ENCODE measurements around the gene BRAF.

The BRAF gene

DNA sequence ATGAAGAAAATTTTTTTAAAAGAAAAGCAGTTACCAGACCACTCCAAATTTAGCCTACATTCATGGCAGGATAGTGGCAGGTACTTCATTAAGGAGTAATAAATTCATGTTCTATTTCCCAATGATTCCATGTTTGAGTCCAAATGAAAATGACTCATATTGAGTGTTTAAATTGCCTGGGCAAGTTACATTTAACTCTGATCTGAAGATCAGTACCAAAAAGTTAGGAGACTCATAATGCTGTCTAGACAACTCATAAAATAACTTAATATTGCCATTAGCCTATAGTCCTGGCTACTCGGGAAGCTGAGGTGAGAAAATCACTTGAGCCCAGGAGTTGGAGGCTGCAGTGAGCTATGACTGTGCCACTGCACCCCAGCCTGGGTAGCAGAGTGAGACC lies 13.0 kb downstream of the BRAF start:
- no peaks in the 10 kb centered on the region for H3F3A ChIP-seq (ENCODE audit: insufficient read depth)
- H3K9me2 ChIP-seq (replicated peaks; ENCODE audit: insufficient read depth, low read length): no peaks in the 10 kb centered on the region
- TF ChIP-seq, protein P1, sequence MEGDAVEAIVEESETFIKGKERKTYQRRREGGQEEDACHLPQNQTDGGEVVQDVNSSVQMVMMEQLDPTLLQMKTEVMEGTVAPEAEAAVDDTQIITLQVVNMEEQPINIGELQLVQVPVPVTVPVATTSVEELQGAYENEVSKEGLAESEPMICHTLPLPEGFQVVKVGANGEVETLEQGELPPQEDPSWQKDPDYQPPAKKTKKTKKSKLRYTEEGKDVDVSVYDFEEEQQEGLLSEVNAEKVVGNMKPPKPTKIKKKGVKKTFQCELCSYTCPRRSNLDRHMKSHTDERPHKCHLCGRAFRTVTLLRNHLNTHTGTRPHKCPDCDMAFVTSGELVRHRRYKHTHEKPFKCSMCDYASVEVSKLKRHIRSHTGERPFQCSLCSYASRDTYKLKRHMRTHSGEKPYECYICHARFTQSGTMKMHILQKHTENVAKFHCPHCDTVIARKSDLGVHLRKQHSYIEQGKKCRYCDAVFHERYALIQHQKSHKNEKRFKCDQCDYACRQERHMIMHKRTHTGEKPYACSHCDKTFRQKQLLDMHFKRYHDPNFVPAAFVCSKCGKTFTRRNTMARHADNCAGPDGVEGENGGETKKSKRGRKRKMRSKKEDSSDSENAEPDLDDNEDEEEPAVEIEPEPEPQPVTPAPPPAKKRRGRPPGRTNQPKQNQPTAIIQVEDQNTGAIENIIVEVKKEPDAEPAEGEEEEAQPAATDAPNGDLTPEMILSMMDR (IDR thresholded peaks at IDR 0.05; ENCODE audit: insufficient read depth, low read length, poor library complexity, severe bottlenecking): no peak
- H3K9me3 ChIP-seq (ENCODE audit: insufficient read depth, low read length): no peaks in the 10 kb centered on the region
- no peak overlapping the region for H2AFZ ChIP-seq (ENCODE audit: low read depth, low read length, severe bottlenecking)
- H3K4me3 ChIP-seq (ENCODE audit: insufficient read depth, low read length, poor library complexity, severe bottlenecking): no peak overlapping the region
- H3K4me2 ChIP-seq (ENCODE audit: low read depth, low read length, poor library complexity, severe bottlenecking): no peak overlapping the region
- no peak overlapping the region for H3K27ac ChIP-seq (ENCODE audit: low read depth, low read length)
- peaks cover 73% of the 10 kb centered on the region for H3K79me2 ChIP-seq (ENCODE audit: insufficient read depth, low read length)
- peaks cover 12% of the 10 kb centered on the region; the same call in 1 of the 2 replicates for H4K20me1 ChIP-seq (ENCODE audit: low read depth, low read length)
- H3K36me3 ChIP-seq (ENCODE audit: low read length): no peaks in the 10 kb centered on the region; the same call in 1 of the 2 replicates
- no peaks in the 10 kb centered on the region for H3K27me3 ChIP-seq (ENCODE audit: low read length)
- no peak overlapping the region for H3K9ac ChIP-seq (ENCODE audit: low read length)

DNA sequence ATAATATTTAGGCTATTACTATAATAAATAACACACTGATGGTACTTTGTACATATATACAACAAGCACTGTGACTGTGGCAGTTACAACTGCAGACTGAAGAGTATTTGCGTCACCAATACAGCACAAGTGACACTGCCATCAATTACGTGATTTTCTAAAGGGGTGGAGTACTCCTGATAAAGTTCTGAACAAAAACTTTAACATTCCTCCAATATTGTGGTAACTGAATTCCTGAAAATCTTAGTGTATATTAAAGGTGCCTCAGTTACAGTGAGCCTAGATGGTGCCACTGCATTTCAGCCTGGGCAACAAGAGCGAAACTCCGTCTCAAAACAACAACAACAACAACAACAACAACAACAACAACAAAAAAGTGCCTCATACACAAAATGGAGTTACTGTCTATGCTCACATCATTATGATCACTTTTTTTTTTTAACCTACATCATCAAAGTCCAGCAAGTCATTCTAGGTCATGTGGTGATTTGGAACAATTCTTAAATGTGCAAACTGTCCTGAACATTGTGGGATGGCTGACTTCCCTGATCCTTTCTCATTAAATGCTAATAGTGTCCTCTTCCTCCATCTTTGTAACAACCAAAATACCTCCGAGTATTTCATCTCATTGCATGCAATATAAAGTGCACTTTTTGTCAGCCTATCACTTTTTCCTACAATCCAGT lies 15.1 kb downstream of the BRAF start:
- TF ChIP-seq, protein P1 (IDR thresholded peaks at IDR 0.05; ENCODE audit: insufficient read depth, low read length, poor library complexity, severe bottlenecking): no peak
- no peak for TF ChIP-seq EZH2phosphoT487 (conservative IDR thresholded peaks at IDR 0.05; ENCODE audit: low read length)
- H4K20me1 ChIP-seq (ENCODE audit: low read depth, low read length): peaks cover 16% of the 10 kb centered on the region; the same call in 1 of the 2 replicates
- no peak overlapping the region for H3K4me2 ChIP-seq (ENCODE audit: low read depth, low read length, poor library complexity, severe bottlenecking)
- peaks cover 70% of the 10 kb centered on the region for H3K79me2 ChIP-seq (ENCODE audit: insufficient read depth, low read length)
- no peak overlapping the region for H2AFZ ChIP-seq (ENCODE audit: low read depth, low read length, severe bottlenecking)
- H3K36me3 ChIP-seq (ENCODE audit: low read length): no peaks in the 10 kb centered on the region
- no peaks in the 10 kb centered on the region for H3F3A ChIP-seq (ENCODE audit: insufficient read depth)
- H3K9me2 ChIP-seq (replicated peaks; ENCODE audit: insufficient read depth, low read length): no peaks in the 10 kb centered on the region
- no peak overlapping the region for H3K9ac ChIP-seq (ENCODE audit: low read length)
- no peak overlapping the region for H3K27ac ChIP-seq (ENCODE audit: low read depth, low read length)
- H3K27me3 ChIP-seq (ENCODE audit: low read length): no peaks in the 10 kb centered on the region
- H3K9me3 ChIP-seq (ENCODE audit: insufficient read depth, low read length): no peaks in the 10 kb centered on the region
- no peak overlapping the region for H3K4me3 ChIP-seq (ENCODE audit: insufficient read depth, low read length, poor library complexity, severe bottlenecking)

DNA sequence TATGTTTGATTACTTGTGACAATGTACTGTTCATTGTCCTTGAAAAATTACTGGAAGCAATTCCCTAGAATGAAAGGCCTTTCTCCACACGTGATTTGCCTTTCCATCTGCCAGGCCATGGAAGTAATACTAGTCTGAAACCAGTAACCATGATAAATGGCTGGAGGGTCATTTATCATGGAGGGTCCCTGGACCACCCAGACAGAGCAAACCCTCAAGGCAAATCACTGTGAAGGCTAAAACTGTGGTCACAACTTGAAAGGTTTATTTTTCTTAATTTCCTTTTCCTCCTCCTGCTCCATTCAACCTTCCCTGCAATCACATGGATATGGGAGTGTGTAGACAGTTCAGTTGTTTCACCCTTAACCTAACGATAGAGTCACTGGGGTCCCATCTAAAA lies 16.4 kb downstream of the BRAF start:
- Histone ChIP-seq H3K27ac (ENCODE audit: low read depth, low read length) (no peak overlapping the region), H4K20me1 (ENCODE audit: low read depth, low read length) (peaks cover 16% of the 10 kb centered on the region; the same call in 1 of the 2 replicates), H2AFZ (ENCODE audit: low read depth, low read length, severe bottlenecking) (no peak overlapping the region), H3F3A (ENCODE audit: insufficient read depth) (no peaks in the 10 kb centered on the region), H3K9me2 (replicated peaks; ENCODE audit: insufficient read depth, low read length) (no peaks in the 10 kb centered on the region), H3K36me3 (ENCODE audit: low read length) (no peaks in the 10 kb centered on the region), H3K4me3 (ENCODE audit: insufficient read depth, low read length, poor library complexity, severe bottlenecking) (no peak overlapping the region), H3K9ac (ENCODE audit: low read length) (no peak overlapping the region), H3K4me2 (ENCODE audit: low read depth, low read length, poor library complexity, severe bottlenecking) (no peak overlapping the region), H3K27me3 (ENCODE audit: low read length) (no peaks in the 10 kb centered on the region), H3K79me2 (ENCODE audit: insufficient read depth, low read length) (peaks cover 66% of the 10 kb centered on the region), H3K9me3 (ENCODE audit: insufficient read depth, low read length) (no peaks in the 10 kb centered on the region)
- TF ChIP-seq, protein P1 (IDR thresholded peaks at IDR 0.05; ENCODE audit: insufficient read depth, low read length, poor library complexity, severe bottlenecking): no peak

All from SU-DHL-6 (cell line).